ENCODE results near the gene APEH.
"Not testable (repeated sequence)": the region's sequence is repeated elsewhere in the genome, so short reads cannot be mapped to it uniquely, and the experiment has no call there.

APEH gene

DNA sequence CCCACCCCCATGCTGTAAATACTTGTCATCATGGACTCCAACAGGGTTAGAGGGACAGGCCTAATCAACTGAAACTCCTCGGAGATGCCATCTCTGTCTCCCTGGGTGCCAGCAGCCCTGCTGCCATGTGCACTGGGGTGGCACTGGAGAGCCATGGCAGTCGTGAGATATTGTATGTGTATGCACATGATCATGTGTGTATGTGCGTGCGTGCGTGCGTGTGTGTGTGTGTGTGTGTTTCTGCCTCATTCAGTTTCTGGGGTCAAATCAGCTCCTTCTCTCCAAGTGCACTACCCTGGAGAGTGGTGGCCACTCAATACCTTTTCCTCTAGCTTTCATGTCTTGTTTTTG lies 3.2 kb upstream of the APEH start:
- no peak for FAIRE-seq

DNA sequence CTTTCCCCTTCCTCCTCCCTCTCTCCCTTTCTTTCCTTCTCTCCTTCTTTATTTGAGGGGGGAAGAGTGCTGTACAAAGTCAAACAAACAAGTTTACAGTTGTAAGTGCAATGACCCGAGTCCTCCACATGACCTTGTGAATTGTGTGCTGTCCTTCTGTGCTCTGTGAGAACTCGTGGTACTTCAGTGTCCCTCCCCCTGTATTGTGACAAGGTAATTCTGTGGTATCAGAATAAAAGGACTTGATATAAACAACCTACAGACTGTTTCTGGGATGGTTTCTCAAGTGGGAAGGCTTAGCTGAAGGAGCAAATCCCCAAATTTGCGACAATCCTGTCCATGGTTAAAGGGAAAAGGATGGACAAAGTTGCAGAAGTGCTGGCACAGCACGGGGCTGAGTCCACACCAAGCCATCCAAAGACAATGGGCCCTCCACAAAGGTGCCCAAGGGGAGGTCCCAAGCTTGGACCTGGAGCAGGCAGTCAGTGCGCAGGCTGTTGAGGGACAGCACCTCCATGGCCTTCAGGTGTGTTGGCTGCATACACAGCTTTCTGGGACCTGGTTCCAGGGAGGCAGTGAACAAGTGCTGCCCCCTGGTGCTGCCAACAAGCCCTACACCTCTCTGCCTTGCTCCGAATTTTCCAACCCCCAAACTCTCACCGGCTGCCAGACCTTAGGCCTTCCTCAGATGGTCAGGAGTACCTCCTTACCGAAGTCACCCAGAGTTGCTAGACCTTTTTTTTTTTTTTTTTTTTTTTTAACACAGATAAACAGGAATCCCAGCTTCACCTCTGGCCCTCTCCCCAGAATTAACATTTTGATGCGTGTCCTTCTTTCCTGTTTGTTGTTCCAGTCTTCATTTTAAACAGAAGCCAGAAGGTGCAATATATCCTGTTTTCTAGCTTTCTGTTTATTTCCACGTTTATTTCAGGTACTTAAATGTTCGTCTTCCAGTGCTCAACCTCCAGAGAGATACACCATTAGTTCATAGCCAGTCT lies 2.6 kb upstream of the APEH start:
- FAIRE-seq, result no peak

DNA sequence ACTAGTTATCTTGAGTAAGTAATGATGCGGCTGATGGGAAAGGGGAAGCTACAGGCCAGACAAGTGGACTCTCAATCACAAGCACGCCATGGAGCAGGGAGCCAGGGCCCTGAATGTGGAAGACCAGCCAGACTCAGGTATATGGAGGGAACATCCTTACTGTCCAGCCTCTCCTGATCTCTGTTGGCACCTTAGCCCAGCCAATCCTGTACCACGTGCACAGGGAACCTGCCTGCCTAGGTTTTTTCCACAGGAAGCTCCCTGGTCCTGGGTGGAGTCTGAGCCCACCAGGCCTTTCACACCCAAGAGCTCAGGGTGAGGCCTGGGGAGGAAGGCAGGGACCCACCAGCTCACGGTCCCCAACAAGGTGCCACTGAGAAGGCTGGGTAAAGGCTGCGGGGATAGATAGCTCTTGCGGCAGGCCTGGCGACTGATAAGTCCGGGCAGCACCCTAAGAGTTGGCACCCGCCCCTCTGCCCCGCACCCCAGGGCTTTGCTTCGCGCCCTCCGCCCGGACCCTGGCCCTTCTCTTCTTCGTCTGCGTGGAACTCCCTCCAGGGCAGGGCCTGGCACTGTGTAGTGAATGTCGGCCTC lies 933 bp upstream of the APEH start:
- FAIRE-seq, result no peak

- no peak for FAIRE-seq
Observed at GRCh38 chr3:49674497-49674983, 389 bp downstream of the APEH start.

- no peak for FAIRE-seq
Observed at GRCh38 chr3:49675912-49676311, 1.8 kb downstream of the APEH start.

- FAIRE-seq, result no peak
Observed at GRCh38 chr3:49680493-49681231, 6.5 kb downstream of the APEH start.

DNA sequence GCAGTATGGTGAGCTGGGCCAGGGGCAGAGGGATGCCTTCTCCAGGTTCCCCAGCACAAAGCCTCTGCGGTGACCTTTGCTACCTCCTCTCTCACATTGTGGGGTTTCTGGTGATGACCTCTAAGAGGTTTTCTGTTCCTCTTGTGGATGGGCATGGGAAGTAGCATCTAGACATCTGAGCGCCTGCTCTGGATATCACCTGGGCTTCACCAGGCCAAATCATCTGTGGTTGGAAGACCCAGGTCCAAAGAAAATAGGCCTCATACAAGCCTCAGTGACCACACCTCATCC lies 7.0 kb downstream of the APEH start:
- no peak for FAIRE-seq

DNA sequence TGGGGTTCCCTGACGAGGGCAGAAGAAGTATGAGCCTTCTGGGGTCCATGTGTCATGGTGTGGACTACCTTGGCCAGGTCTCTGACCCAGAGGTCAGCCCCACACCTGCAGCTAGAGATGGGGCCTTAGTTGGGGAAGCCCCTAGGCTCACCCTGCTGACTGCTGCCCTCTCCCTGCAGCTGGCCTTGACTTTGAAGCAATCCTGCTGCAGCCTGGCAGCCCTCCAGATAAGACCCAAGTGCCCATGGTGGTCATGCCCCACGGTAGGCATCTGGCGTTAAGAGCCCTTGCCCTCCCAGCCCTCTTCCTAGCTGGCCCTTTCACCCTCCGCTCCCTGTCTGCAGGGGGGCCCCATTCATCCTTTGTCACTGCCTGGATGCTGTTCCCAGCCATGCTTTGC lies 7.4 kb downstream of the APEH start:
- no peak for FAIRE-seq

- FAIRE-seq, result no peak
Observed at GRCh38 chr3:49683162-49683561, 9.0 kb downstream of the APEH start.

- FAIRE-seq, result not testable (repeated sequence)
Observed at GRCh38 chr3:49684453-49684852, 10.3 kb downstream of the APEH start.

DNA sequence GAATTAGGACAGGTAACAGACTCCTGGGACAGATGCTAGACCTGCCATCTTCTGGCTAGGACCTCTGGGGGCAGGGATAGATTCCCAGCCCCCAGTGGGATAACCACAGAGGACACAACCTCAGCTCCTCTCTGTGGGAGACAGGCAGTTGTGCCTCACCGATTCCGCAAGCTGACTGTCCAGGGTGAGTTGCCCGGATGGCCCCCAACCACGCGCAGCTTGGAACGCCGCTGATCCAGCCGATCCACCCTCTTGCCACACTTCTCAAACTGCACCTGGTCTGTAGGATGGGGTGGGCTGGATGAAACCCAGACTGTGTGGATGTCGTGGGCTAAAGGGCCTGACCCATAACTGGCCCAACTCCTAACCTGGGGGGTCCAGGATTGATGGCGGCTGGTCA lies 11.0 kb downstream of the APEH start:
- not testable (repeated sequence) for FAIRE-seq

GRCh38 chr3:49685846-49686245 lies 11.7 kb downstream of the APEH start:
- FAIRE-seq, result not testable (repeated sequence)

DNA sequence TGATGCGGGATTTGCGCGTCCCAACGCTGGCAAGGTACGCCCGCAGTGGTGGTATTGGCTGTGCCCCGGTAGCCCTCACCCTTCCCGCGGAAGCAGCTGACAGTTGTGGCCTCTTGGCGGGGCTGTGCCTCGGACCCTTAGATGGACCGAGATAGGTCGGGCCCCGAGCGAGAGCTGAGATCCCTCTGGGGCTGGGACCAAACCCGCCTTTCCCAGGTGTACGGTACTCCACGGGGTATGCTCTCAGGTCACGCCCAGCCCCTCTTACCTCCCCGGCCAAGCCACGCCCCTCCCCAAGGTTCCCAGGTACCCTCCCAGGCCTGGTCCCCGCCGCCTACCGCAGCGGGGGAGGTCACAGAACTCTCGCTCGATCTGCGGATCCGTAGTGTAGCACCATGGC lies 12.2 kb downstream of the APEH start:
- FAIRE-seq, result not testable (repeated sequence)

- FAIRE-seq, result not testable (repeated sequence)
Observed at GRCh38 chr3:49686769-49687423, 12.7 kb downstream of the APEH start.

DNA sequence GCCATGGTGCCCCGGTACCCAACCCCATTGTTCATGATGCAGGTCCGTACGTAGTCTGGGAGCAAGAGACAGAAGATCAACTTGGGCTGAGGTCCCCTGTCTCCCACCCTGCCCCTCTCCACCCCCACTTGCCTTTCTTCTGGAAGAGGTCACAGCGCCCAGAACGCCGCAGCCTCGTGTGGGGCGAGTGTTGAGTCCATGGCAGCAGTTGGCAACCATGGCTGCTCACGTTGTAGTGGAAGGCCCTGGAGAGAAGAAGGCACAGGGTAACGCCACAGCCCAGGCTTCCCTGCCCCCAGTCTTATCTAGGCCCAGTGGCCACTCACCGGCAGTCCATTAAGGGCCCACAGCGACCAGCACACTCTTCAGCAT lies 13.3 kb downstream of the APEH start:
- FAIRE-seq, result not testable (repeated sequence)

DNA sequence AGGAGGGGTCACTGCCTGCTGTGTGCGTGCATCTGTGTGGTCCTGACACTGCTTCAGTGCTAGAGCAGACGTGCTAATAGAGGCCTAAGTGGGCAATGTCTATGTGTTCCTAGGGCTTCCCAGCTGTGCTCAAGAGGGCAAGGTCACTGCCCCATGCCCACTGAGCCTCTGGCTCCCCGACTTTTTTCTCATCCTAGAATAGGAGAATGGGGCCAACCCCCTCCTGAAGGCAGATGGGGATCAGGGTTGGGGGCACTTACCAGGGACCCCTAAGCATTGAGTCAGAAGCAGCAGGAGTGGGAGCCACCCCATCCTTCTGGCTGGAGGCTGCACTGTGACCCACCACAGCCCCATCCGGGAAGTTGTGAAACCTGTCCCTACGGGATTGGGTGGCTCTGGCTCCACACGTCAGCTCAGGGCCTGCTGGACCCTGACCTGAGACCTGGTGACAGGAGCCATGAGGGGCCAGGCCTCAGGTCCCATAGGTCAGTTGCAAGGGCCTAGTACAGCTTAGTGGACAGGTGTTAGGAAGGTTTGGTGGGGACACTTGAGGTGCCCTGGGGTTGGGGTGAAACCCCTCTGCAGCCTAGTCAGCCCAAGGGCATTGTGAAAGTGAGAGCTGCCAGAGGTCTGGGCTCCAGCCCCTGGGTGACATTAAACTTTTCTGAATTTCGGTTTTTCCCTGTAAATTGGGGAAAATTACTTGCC lies 14.3 kb downstream of the APEH start:
- not testable (repeated sequence) for FAIRE-seq

DNA sequence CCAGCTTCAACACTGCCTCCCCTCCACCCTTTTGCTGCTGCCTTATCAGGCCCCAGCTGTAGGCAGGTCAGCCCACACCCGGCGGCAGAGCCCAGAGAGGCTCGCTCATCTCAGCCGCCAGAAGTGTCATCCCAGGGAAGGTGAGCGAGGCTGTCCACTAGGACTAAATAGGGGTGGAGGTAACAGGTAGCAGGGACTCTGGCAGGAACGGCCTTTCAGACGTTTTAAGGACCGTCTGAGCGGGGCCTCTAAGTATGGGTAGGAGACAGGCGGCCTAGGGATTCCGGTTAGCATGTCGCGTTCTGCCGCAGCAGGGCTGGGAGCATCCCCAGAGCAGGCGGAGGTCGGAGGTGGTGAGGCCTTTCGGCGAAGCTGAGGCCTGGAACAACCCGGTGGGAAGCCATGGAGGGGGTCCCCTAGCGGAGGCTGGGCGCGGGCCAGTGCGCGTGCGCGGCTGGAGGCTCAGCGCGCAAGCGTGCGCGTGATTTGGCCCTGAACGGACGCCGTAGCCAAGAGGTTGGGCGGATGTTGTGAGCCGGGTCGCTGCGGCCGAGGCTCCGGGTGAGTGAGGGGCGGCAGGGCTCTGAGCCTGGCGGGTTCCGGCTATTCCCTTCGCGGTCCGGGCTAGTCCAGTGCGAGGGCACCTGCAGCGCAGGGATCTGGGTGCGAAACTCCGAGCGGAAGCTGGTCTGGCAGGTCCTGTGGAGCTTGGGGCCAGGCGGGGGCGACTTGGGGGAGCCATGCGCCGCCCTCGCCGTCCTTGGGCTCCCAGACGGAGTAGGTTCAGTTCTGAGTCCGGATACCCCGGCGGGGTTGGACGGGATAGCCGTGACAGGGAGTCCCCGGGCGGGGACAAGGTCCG lies 15.1 kb downstream of the APEH start, which contains the start of the genes MST1 and RNF123:
Gene MST1, minus strand, starts transcription at position 429 of the 862 bp plus-strand sequence. CDS start 783 bp downstream, outside the sequence.
Gene RNF123, plus strand, starts transcription at position 512 of the 862 bp plus-strand sequence. CDS start 1,609 bp downstream, outside the sequence.
- no peak for FAIRE-seq

- FAIRE-seq, result not testable (repeated sequence)
Observed at GRCh38 chr3:49689908-49690624, 15.9 kb downstream of the APEH start.

DNA sequence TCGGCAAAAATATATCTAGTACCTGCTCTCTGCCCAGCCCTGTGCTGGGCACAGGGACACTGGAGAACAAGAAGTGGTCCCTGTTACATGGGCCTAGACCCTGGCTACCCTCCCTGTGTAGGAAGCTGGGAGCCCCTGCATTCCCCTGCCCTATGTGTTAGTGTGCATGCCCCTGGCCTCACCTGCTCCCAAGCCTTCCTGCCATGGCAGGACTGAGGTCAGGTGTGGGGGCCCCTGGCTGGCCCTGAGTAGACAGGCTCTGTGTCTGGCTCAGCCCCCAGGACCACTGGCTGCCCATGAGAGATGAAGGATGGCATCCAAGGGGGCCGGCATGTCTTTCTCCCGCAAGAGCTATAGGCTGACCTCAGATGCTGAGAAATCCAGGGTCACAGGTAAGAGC lies 16.7 kb downstream of the APEH start:
- FAIRE-seq, result not testable (repeated sequence)

DNA sequence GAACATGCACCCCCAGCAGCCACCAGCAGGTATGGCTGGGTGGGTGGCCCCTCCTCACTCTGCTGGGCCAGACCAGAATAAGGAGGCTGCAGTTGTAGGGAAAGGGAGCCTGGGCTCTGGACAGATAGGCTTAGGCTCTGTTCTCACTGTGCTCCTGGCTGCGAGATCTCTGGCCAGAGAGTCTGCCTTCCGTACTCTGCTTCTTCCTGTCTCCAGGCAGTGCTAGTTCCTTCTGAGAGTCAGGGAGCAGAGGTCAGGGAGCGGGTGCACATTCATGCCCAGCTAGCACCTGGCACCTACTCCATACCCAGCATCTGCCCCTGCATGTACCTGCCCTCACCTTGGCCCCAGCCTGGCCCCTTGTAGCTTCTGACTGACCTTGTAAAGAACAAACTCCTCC lies 17.3 kb downstream of the APEH start:
- FAIRE-seq, result not testable (repeated sequence)
